ENCODE measurements around the gene CAPZB.

DNA sequence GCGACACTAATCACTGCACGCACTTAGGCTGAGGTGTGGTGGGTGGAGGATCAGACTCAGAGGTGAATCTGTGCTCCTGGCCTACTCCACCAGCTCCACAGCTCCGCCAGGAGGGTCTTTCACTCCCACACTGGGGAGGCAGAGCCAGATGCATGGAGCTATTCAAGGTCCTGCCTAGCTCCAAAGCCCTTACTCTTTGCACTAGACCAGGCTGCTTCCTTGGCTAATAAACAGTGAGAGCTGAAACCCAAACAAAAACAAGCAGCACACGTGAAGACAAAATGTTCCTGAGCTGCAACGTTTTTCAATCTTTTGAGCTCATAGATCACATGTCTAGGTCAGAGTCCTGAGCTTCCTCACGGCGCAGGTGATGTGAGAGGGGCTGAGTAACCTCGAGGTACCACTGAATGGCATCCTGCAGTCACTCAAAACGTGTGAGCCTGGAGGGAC lies 19.2 kb downstream of the CAPZB start:
- TF ChIP-seq, protein P1, sequence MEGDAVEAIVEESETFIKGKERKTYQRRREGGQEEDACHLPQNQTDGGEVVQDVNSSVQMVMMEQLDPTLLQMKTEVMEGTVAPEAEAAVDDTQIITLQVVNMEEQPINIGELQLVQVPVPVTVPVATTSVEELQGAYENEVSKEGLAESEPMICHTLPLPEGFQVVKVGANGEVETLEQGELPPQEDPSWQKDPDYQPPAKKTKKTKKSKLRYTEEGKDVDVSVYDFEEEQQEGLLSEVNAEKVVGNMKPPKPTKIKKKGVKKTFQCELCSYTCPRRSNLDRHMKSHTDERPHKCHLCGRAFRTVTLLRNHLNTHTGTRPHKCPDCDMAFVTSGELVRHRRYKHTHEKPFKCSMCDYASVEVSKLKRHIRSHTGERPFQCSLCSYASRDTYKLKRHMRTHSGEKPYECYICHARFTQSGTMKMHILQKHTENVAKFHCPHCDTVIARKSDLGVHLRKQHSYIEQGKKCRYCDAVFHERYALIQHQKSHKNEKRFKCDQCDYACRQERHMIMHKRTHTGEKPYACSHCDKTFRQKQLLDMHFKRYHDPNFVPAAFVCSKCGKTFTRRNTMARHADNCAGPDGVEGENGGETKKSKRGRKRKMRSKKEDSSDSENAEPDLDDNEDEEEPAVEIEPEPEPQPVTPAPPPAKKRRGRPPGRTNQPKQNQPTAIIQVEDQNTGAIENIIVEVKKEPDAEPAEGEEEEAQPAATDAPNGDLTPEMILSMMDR (IDR thresholded peaks at IDR 0.05) = no peak
- no peak for TF ChIP-seq POLR2A (IDR thresholded peaks at IDR 0.05)
- no peak for TF ChIP-seq POLR2AphosphoS5 (IDR thresholded peaks at IDR 0.05)

All from sigmoid colon (tissue), 4 donors.